IMR-90 (cell line): ENCODE results near the gene ZNF146. TPM values are rescaled to one million over a fixed set of nuclear protein-coding genes. Genes with fewer than 3 reads are reported as not detected.

Experiments used
- ATAC-seq: fragments of 200-7000 bp; cut with Tn5 transposase; 2 replicates; pipeline ENCODE4 v1.9.1; 2020; ENCODE audit warnings: low read depth, mild to moderate bottlenecking, moderate library complexity
- BruUV-seq: library from RNA; stranded (reverse); fragments of 400-500 nt; replicated peaks from 2 replicates; lab custom pipeline; 2021; lab: Mats Ljungman, UMichigan
- CTCF ChIA-PET: fragments of 300-600 bp; formaldehyde crosslinking; extraction: SDS; loops from one replicate; lab custom pipeline; 2021; ENCODE audit warnings: antibody characterized with exemption; lab: Yijun Ruan, JAX
- POLR2A ChIA-PET: fragments of 300-600 bp; sonication (Branson Sonifier 250); formaldehyde crosslinking; loops from one replicate; lab custom pipeline; 2022; ENCODE audit warnings: antibody characterized with exemption; ENCODE audit not compliant: unreplicated experiment; lab: Charles Lee
- DNase-seq: peaks from one replicate; pipeline ENCODE4 v3.0.0; 2013
- H2AFZ ChIP-seq: replicated peaks from 2 replicates; pipeline ENCODE3; 2013; ENCODE audit warnings: low read length, mild to moderate bottlenecking; ENCODE audit not compliant: poor library complexity
- H2AK5ac ChIP-seq: 2 replicates; pipeline ENCODE4 v1.6.1; 2013; ENCODE audit warnings: low read depth, low read length, inconsistent platforms
- H2AK9ac ChIP-seq: replicated peaks from 2 replicates; pipeline ENCODE3; 2013; ENCODE audit warnings: mild to moderate bottlenecking, low read depth, low read length, moderate library complexity; ENCODE audit not compliant: poor library complexity
- H2BK120ac ChIP-seq: 2 replicates; pipeline ENCODE4 v1.6.1; 2013; ENCODE audit warnings: low read depth, low read length, inconsistent platforms
- H2BK15ac ChIP-seq: 3 replicates; pipeline ENCODE4 v1.6.1; 2013; ENCODE audit warnings: low read depth, low read length, inconsistent platforms
- H2BK20ac ChIP-seq: 2 replicates; pipeline ENCODE4 v1.6.1; 2013; ENCODE audit warnings: low read depth, mild to moderate bottlenecking, inconsistent platforms, low read length, moderate library complexity
- H2BK5ac ChIP-seq: 2 replicates; pipeline ENCODE4 v1.6.1; 2013; ENCODE audit warnings: mild to moderate bottlenecking, low read depth, low read length, inconsistent platforms; ENCODE audit not compliant: poor library complexity, severe bottlenecking
- H3K14ac ChIP-seq: replicated peaks from 2 replicates; pipeline ENCODE4 v1.6.1; 2013; ENCODE audit warnings: low read depth, low read length, inconsistent platforms
- H3K18ac ChIP-seq: 2 replicates; pipeline ENCODE4 v1.6.1; 2013; ENCODE audit warnings: low read depth, low read length, control low read depth
- H3K23ac ChIP-seq: 2 replicates; pipeline ENCODE4 v1.6.1; 2013; ENCODE audit warnings: low read depth, low read length, inconsistent platforms
- H3K27ac ChIP-seq: 2 replicates; pipeline ENCODE4 v1.5.1; 2013; ENCODE audit warnings: mild to moderate bottlenecking, control low read depth, low read length; ENCODE audit not compliant: insufficient read depth
- H3K27me3 ChIP-seq: 2 replicates; pipeline ENCODE4 v1.6.1; 2013; ENCODE audit warnings: low read length; ENCODE audit not compliant: control insufficient read depth, insufficient read depth
- H3K36me3 ChIP-seq: 2 replicates; pipeline ENCODE4 v1.6.1; 2013; ENCODE audit warnings: low read length, mixed read lengths; ENCODE audit not compliant: control insufficient read depth, insufficient read depth
- H3K4ac ChIP-seq: 2 replicates; pipeline ENCODE4 v1.6.1; 2013; ENCODE audit warnings: low read depth, low read length, inconsistent platforms
- H3K4me1 ChIP-seq: 2 replicates; pipeline ENCODE4 v1.6.1; 2013; ENCODE audit warnings: low read length, mixed read lengths; ENCODE audit not compliant: control insufficient read depth, insufficient read depth
- H3K4me2 ChIP-seq: 2 replicates; pipeline ENCODE4 v1.6.1; 2013; ENCODE audit warnings: low read depth, mild to moderate bottlenecking, control low read depth, low read length, moderate library complexity
- H3K4me3 ChIP-seq: 2 replicates; pipeline ENCODE4 v1.5.1; 2013; ENCODE audit warnings: low read depth, mild to moderate bottlenecking, control low read depth, low read length, moderate library complexity; ENCODE audit not compliant: insufficient read depth
- H3K56ac ChIP-seq: 2 replicates; pipeline ENCODE4 v1.6.1; 2013; ENCODE audit warnings: low read length, inconsistent platforms; ENCODE audit not compliant: insufficient read depth; ENCODE audit errors: extremely low read depth
- H3K79me1 ChIP-seq, 2 experiments: 2 replicates each; pipeline ENCODE4 v1.6.1; 2013; ENCODE audit warnings: low read length in 2 of 2, inconsistent platforms in 1 of 2, low read depth in 1 of 2
- H3K9ac ChIP-seq: 2 replicates; pipeline ENCODE4 v1.6.1; 2013; ENCODE audit warnings: low read depth, low read length, control low read depth
- H3K9me1 ChIP-seq: 2 replicates; pipeline ENCODE4 v1.6.1; 2013; ENCODE audit warnings: low read length, inconsistent platforms; ENCODE audit not compliant: insufficient read depth
- H3K9me3 ChIP-seq: 2 replicates; pipeline ENCODE4 v1.6.1; 2013; ENCODE audit warnings: low read length; ENCODE audit not compliant: control insufficient read depth, insufficient read depth
- H4K20me1 ChIP-seq: 2 replicates; pipeline ENCODE4 v1.6.1; 2013; ENCODE audit warnings: low read length, inconsistent platforms; ENCODE audit not compliant: insufficient read depth
- H4K5ac ChIP-seq: 2 replicates; pipeline ENCODE4 v1.6.1; 2013; ENCODE audit warnings: mild to moderate bottlenecking, low read depth, low read length, control low read depth
- H4K8ac ChIP-seq, 2 experiments: 2 replicates each; pipeline ENCODE4 v1.6.1; 2013; ENCODE audit warnings: low read depth in 2 of 2, low read length in 2 of 2, control low read depth in 1 of 2, inconsistent platforms in 1 of 2
- H4K91ac ChIP-seq: 2 replicates; pipeline ENCODE4 v1.6.1; 2013; ENCODE audit warnings: low read depth, low read length, inconsistent platforms; ENCODE audit not compliant: insufficient read depth
- CTCF ChIP-seq: conservative IDR thresholded peaks from 2 replicates; pipeline ENCODE4 v1.5.1; 2012; ENCODE audit warnings: mild to moderate bottlenecking, low read depth, low read length, improper control_type of control experiment
- ELK1 ChIP-seq: fragments of 150-350 bp; IDR thresholded peaks from 2 replicates; pipeline ENCODE4 v1.6.1; 2016; ENCODE audit warnings: low read depth, mild to moderate bottlenecking, low read length, moderate library complexity, borderline replicate concordance
- MAZ ChIP-seq: IDR thresholded peaks from 2 replicates; pipeline ENCODE4 v1.6.1; 2012; ENCODE audit warnings: low read depth, mild to moderate bottlenecking, low read length, improper control_type of control experiment, moderate library complexity, borderline replicate concordance
- MXI1 ChIP-seq: IDR thresholded peaks from 2 replicates; pipeline ENCODE4 v1.6.1; 2012; ENCODE audit warnings: low read depth, mild to moderate bottlenecking, low read length, moderate library complexity, borderline replicate concordance
- NFE2L2 ChIP-seq: fragments of 150-350 bp; IDR thresholded peaks from 2 replicates; pipeline ENCODE4 v1.6.1; 2016; ENCODE audit warnings: low read depth, mild to moderate bottlenecking, low read length
- SMC3 ChIP-seq: fragments of 150-350 bp; IDR thresholded peaks from 2 replicates; pipeline ENCODE4 v1.6.1; 2016; ENCODE audit warnings: low read depth, mild to moderate bottlenecking, antibody characterized with exemption, low read length, moderate library complexity
- WGBS, 2 experiments: methylation state at CpG; one replicate each; pipeline versions ENCODE4 v1.1.5 to v1.1.7; 2013; ENCODE audit warnings: missing lambda C conversion rate in 2 of 2; ENCODE audit not compliant: insufficient read length in 1 of 2; ENCODE audit errors: extremely low coverage in 2 of 2; 5-methylcytosine and 5-hydroxymethylcytosine counted together
- dilution Hi-C: fragments of 300-500 bp; cut with HindIII; formaldehyde crosslinking; loops from one replicate; pipeline ENCODE4 v1.14.3; 2018; ENCODE audit warnings: low sequenced_read_pairs; ENCODE audit not compliant: unreplicated experiment
- in situ Hi-C: fragments of 300-500 bp; cut with MboI; formaldehyde crosslinking; loops from 3 replicates; pipeline ENCODE4 v1.14.3; 2019; ENCODE audit warnings: low sequenced_read_pairs, inconsistent platforms, mixed read lengths
- intact Hi-C: fragments of 100-400 bp; cut with micrococcal nuclease; formaldehyde crosslinking; loops from 2 replicates; pipeline ENCODE4 v1.10.0; 2022
- polyA plus RNA-seq, 3 experiments: library from polyadenylated mRNA; depleted of rRNA; stranded (reverse); fragments of >200 nt; gene quantifications; 2 replicates each; pipeline ENCODE4 v1.2.3, GENCODE V29; 2012; ENCODE audit warnings: low replicate concordance in 1 of 3
- total RNA-seq: library from RNA; depleted of rRNA; stranded (reverse); fragments of >200 nt; gene quantifications from 2 replicates; pipeline ENCODE4 v1.2.3, GENCODE V29; 2012

ZNF146 gene
- total and polyA plus RNA-seq, 2 of the 4 experiments (the other 2 are of a cell fraction): 61.6 to 106 TPM

GRCh38 chr19:36244066-36244465 lies 29.2 kb downstream of the ZNF146 start:
- Histone ChIP-seq H3K18ac (no peak overlapping the region), H3K27me3 (peaks cover 7% of the 10 kb centered on the region), H3K79me1 (no peaks in the 10 kb centered on the region; a peak in 1 of 4 replicates), H3K4me1 (no peaks in the 10 kb centered on the region), H3K4me2 (no peak overlapping the region), H3K56ac (no peak overlapping the region), H3K4ac (no peak overlapping the region), H2BK15ac (no peak overlapping the region), H4K91ac (no peak overlapping the region), H3K9me3 (peaks cover 2% of the 10 kb centered on the region; the same call in 1 of the 2 replicates), H2AK5ac (no peak overlapping the region), H2AFZ (no peak overlapping the region), H2AK9ac (no peak overlapping the region), H3K4me3 (no peak overlapping the region), H3K36me3 (peaks cover 6% of the 10 kb centered on the region), H2BK120ac (no peak overlapping the region), H3K9me1 (peaks cover 4% of the 10 kb centered on the region; the same call in 1 of the 2 replicates), H3K23ac (no peak overlapping the region), H4K8ac (no peak overlapping the region), H4K5ac (no peak overlapping the region), H2BK20ac (no peak overlapping the region), H3K27ac (no peak overlapping the region), H2BK5ac (no peak overlapping the region), H3K9ac (no peak overlapping the region), H4K20me1 (no peaks in the 10 kb centered on the region), H3K14ac (no peak overlapping the region)
- POLR2A ChIA-PET: no interaction called here
- CTCF ChIA-PET: no interaction called here
- WGBS, 2 experiments: no CpG with 5 or more reads among the region's 11 CpGs
- in situ Hi-C loops: loop anchor here (5.0 kb wide), 1 partner anchor 88 kb away; no protein-coding TSS in a partner anchor
- dilution Hi-C loops: no loop called here
- DNase-seq: no peak
- TF ChIP-seq MAZ (no peak), ELK1 (no peak), SMC3 (no peak), CTCF (no peak), MXI1 (no peak), NFE2L2 (no peak)
- intact Hi-C loops: no loop called here
- ATAC-seq: no peak
- BruUV-seq: no TSS peak
